Bronchial epithelial cell (primary cell): ENCODE results near the gene ITGB7. TPM values are rescaled to one million over a fixed set of nuclear protein-coding genes. Genes with fewer than 3 reads are reported as not detected.
"Not testable (repeated sequence)": the region's sequence is repeated elsewhere in the genome, so short reads cannot be mapped to it uniquely, and the experiment has no call there.

Experiments
- DNase-seq: peaks from one replicate; pipeline ENCODE4 v3.0.0-alpha.2; 2010; ENCODE audit warnings: low read depth
- FAIRE-seq: peaks from 2 replicates; lab custom pipeline; 2011; peaks lifted over from hg19 to GRCh38; lab: Jason Lieb, UNC
- H3K27me3 ChIP-seq: 2 replicates; pipeline ENCODE4 v1.5.1; 2011; ENCODE audit warnings: low read length; ENCODE audit not compliant: control insufficient read depth, insufficient read depth
- H3K36me3 ChIP-seq: 2 replicates; pipeline ENCODE4 v1.5.1; 2011; ENCODE audit warnings: low read length; ENCODE audit not compliant: control insufficient read depth, insufficient read depth
- H3K4me3 ChIP-seq: 2 replicates; pipeline ENCODE4 v1.5.1; 2011; ENCODE audit warnings: mild to moderate bottlenecking, low read depth, low read length, control low read depth
- CTCF ChIP-seq: IDR thresholded peaks from 2 replicates; pipeline ENCODE4 v1.5.1; 2011; ENCODE audit warnings: mild to moderate bottlenecking, moderate library complexity, low read length, control low read depth, inconsistent platforms; ENCODE audit not compliant: insufficient read depth, severe bottlenecking
- total RNA-seq: library from RNA; depleted of rRNA; stranded (reverse); fragments of >200 nt; gene quantifications from 2 replicates; pipeline ENCODE4 v1.2.1, GENCODE V29; 2014

ITGB7 gene
- total RNA-seq, 1 donor from 2014 or later: 8.4 TPM

GRCh38 chr12:53205747-53206419 lies 1.2 kb downstream of the ITGB7 start:
- TF ChIP-seq CTCF: no peak
- no peaks in the 10 kb centered on the region for H3K27me3 ChIP-seq
- no peak overlapping the region for H3K4me3 ChIP-seq
- FAIRE-seq (no peak), DNase-seq (peak; percentile 63)
- H3K36me3 ChIP-seq: peaks cover 2% of the 10 kb centered on the region

DNA sequence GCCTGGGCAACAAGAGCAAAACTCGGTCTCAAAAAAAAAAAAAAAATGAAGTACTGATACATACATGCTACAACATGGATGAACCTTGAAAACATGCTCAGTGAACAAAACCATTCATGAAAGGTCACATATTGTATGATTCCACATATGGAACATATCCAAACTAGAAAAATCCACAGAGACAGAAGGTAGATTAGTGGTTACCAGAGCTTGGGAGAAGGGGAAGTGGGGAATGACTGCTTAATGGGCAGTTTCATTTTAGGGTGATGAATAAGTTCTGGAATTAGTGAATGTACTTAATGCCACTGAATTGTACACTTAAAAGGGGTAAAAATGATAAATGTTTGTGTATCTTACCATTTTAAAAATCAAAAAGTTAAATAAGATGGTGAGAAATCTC lies 2.7 kb downstream of the ITGB7 start:
- FAIRE-seq: no peak

DNA sequence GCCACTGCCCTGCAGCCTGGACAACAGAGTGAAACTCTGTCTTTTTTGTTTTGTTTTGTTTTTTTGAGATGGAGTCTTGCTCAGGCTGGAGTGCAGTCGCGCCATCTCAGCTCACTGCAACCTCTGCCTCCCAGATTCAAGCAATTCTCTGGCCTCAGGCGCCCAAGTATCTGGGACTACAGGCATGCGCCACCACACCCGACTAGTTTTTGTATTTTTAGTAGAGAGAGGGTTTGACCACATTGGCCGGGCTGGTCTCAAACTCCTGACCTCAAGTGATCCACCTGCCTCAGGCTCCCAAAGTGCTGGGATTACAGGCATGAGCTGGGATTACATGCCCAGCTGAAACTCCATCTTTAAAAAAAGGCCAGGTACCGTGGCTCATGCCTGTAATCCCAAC lies 4.7 kb downstream of the ITGB7 start:
- FAIRE-seq, H3K36me3 ChIP-seq: not testable (repeated sequence)

More for the DNA sequence above, 2.7 kb downstream of the ITGB7 start:
- H3K4me3 ChIP-seq: no peak overlapping the region
- no peaks in the 10 kb centered on the region for H3K36me3 ChIP-seq
- TF ChIP-seq CTCF: no peak
- H3K27me3 ChIP-seq: no peaks in the 10 kb centered on the region
- DNase-seq: no peak

DNA sequence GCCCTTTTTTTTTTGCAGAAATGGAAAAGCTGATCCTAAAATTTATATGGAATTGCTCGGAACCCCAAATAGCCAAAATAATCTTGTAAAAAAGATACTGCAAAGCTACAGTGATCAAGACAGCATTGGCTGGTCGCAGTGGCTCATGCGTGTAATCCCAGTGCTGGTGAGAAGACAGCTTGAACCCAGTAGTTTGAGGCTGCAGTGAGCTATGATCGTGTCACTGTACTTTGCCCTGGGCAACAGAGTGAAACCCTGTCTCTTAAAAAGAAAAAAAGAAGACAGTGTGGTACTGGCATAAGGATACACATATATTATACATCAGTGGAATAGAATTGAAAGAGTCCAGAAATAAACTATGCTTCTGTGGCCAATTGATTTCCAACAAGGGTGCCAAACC lies 5.4 kb downstream of the ITGB7 start:
- no peak for DNase-seq
- H3K36me3 ChIP-seq: no peaks in the 10 kb centered on the region
- no peaks in the 10 kb centered on the region for H3K27me3 ChIP-seq
- H3K4me3 ChIP-seq: no peak overlapping the region
- FAIRE-seq: no peak
- TF ChIP-seq CTCF: no peak

More for the DNA sequence above, 4.7 kb downstream of the ITGB7 start:
- H3K4me3 ChIP-seq, H3K27me3 ChIP-seq, DNase-seq: not testable (repeated sequence)

- Histone ChIP-seq H3K27me3 (no peaks in the 10 kb centered on the region), H3K4me3 (no peak overlapping the region), H3K36me3 (no peaks in the 10 kb centered on the region)
- no peak for FAIRE-seq
- no peak for TF ChIP-seq CTCF
- no peak for DNase-seq
Measured at GRCh38 chr12:53201177-53201541, 5.9 kb downstream of the ITGB7 start.

GRCh38 chr12:53200458-53201176 lies 6.4 kb downstream of the ITGB7 start:
- FAIRE-seq (no peak), DNase-seq (no peak)
- H3K36me3 ChIP-seq: no peaks in the 10 kb centered on the region
- no peak for TF ChIP-seq CTCF
- no peaks in the 10 kb centered on the region for H3K27me3 ChIP-seq
- H3K4me3 ChIP-seq: no peak overlapping the region
